Activated naive CD4-positive, alpha-beta T cell treated with anti-CD3 and anti-CD28 coated beads, Interleukin-2, amount 50 U/mL, for 24 hours (primary cell): ENCODE measurements around the gene RPS6KB2.
A peak's percentile ranks its signal among the peaks of the same experiment; 100 is the strongest.
"Not testable (repeated sequence)": the region's sequence is repeated elsewhere in the genome, so short reads cannot be mapped to it uniquely, and the experiment has no call there.

Experiments
- H3K27ac Mint-ChIP-seq: one replicate; pipeline ENCODE4 v1.8.0; 2021; ENCODE audit warnings: mild to moderate bottlenecking, mixed read lengths
- H3K27me3 Mint-ChIP-seq: one replicate; pipeline ENCODE4 v1.8.0; 2021; ENCODE audit warnings: mixed read lengths
- H3K36me3 Mint-ChIP-seq: one replicate; pipeline ENCODE4 v1.8.0; 2021; ENCODE audit warnings: mixed read lengths
- H3K4me1 Mint-ChIP-seq: one replicate; pipeline ENCODE4 v1.8.0; 2021; ENCODE audit warnings: mixed read lengths
- H3K4me3 Mint-ChIP-seq: one replicate; pipeline ENCODE4 v1.8.0; 2021; ENCODE audit warnings: mild to moderate bottlenecking, mixed read lengths
- H3K9me3 Mint-ChIP-seq: one replicate; pipeline ENCODE4 v1.8.0; 2021; ENCODE audit warnings: mixed read lengths

Gene RPS6KB2

GRCh38 chr11:67415501-67416304, 12.6 kb upstream of the RPS6KB2 start, which contains the start of gene CARNS1:
Gene CARNS1, plus strand, starts transcription at chr11:67415678. Its CDS starts 522 bp downstream, at chr11:67416200.
- Mint-ChIP-seq H3K4me3 (peak within 1 kb of the TSS; percentile 85), H3K27ac (peak within 1 kb of the TSS; percentile 85), H3K36me3 (no peaks in the 10 kb centered on the region)

GRCh38 chr11:67416416-67417335, 11.6 kb upstream of the RPS6KB2 start:
- Mint-ChIP-seq H3K4me1 (peaks cover 80% of the 10 kb centered on the region), H3K9me3 (no peaks in the 10 kb centered on the region), H3K27me3 (no peaks in the 10 kb centered on the region), H3K36me3 (no peaks in the 10 kb centered on the region), H3K4me3 (peak overlapping the region; percentile 85), H3K27ac (peak overlapping the region; percentile 85)

More at GRCh38 chr11:67415501-67416304, 12.6 kb upstream of the RPS6KB2 start, which contains the start of gene CARNS1:
- H3K9me3 Mint-ChIP-seq = no peaks in the 10 kb centered on the region
- H3K27me3 Mint-ChIP-seq = no peaks in the 10 kb centered on the region
- H3K4me1 Mint-ChIP-seq = peaks cover 84% of the 10 kb centered on the region

GRCh38 chr11:67417425-67417824, 10.9 kb upstream of the RPS6KB2 start:
- Mint-ChIP-seq H3K4me3 (no peak overlapping the region), H3K4me1 (peaks cover 72% of the 10 kb centered on the region), H3K36me3 (no peaks in the 10 kb centered on the region), H3K9me3 (no peaks in the 10 kb centered on the region), H3K27ac (no peak overlapping the region), H3K27me3 (no peaks in the 10 kb centered on the region)

DNA sequence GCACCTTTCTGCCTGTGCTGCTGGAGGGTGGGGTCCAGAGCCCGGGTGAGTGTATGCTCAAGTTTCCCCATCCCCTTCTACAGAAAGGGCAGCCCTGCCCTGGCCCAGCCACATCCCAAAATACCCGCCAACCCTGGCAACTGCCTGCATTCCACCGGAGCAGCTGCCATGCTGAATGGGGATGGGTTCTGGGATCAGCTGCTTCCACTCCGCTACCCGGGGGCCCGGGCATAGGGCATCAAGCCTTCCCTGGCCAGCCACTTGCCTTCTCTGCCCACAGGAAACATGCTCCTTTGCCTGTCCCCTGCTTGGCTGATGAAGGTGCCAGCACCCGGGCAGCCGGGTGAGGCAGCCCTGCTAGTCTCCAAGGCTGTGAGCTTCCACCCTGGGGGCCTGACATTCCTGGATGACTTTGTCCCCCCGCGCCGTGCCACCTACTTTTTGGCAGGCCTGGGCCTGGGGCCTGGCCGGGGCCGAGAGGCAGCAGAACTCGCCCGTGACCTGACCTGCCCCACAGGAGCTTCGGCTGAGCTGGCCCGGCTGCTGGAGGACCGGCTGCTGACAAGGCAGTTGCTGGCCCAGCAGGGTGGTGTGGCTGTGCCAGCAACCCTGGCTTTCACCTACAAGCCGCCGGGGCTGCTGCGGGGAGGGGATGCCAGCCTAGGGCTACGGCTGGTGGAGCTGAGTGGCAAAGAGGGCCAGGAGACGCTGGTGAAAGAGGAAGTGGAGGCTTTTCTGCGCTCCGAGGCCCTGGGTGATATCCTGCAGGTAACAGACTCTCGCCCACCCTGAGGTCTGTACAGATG, 9.6 kb upstream of the RPS6KB2 start:
- Mint-ChIP-seq H3K4me1 (peaks cover 67% of the 10 kb centered on the region), H3K36me3 (no peaks in the 10 kb centered on the region), H3K27ac (peak overlapping the region; percentile 68), H3K9me3 (no peaks in the 10 kb centered on the region), H3K4me3 (peak overlapping the region; percentile 73), H3K27me3 (no peaks in the 10 kb centered on the region)

- Mint-ChIP-seq H3K36me3 (no peaks in the 10 kb centered on the region), H3K9me3 (no peaks in the 10 kb centered on the region), H3K27ac (no peak overlapping the region), H3K4me1 (peaks cover 60% of the 10 kb centered on the region), H3K4me3 (peak overlapping the region; percentile 84), H3K27me3 (no peaks in the 10 kb centered on the region)
Measured at GRCh38 chr11:67419325-67420049, 8.8 kb upstream of the RPS6KB2 start.

DNA sequence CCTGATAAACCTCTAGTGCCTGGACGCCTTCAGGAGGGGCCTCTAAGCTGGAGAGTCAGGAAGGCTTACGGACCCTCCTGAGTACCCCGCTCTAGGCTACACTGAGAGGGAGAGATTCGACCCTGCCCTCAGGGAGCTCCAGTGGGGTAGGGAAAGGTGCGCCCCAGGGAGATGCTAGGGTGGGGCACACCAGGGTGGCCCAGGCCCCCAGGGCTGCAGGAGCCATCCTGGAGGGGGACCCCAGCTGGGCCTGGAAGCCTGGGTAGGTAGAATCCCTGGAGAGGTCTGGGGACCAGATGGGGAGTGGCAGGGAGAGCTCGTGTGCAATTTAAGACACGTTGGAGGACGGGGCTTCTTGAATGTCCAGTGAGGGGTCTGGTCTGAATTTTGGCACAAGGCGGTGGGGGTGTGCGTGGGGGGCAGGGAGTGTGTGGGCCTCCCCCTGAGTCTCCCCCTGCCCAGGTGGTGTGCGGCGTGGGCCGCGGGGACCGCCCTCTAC, 8.1 kb upstream of the RPS6KB2 start:
- H3K9me3 Mint-ChIP-seq = no peaks in the 10 kb centered on the region
- no peaks in the 10 kb centered on the region for H3K36me3 Mint-ChIP-seq
- H3K27me3 Mint-ChIP-seq = no peaks in the 10 kb centered on the region
- peaks cover 62% of the 10 kb centered on the region for H3K4me1 Mint-ChIP-seq
- H3K27ac Mint-ChIP-seq = peak overlapping the region; percentile 84
- peak overlapping the region; percentile 84 for H3K4me3 Mint-ChIP-seq

GRCh38 chr11:67420646-67421429, 7.5 kb upstream of the RPS6KB2 start:
- H3K27ac Mint-ChIP-seq = peak overlapping the region; percentile 85
- H3K9me3 Mint-ChIP-seq = no peaks in the 10 kb centered on the region
- H3K36me3 Mint-ChIP-seq = no peaks in the 10 kb centered on the region
- peaks cover 61% of the 10 kb centered on the region for H3K4me1 Mint-ChIP-seq
- H3K4me3 Mint-ChIP-seq = peak overlapping the region; percentile 79
- no peaks in the 10 kb centered on the region for H3K27me3 Mint-ChIP-seq

DNA sequence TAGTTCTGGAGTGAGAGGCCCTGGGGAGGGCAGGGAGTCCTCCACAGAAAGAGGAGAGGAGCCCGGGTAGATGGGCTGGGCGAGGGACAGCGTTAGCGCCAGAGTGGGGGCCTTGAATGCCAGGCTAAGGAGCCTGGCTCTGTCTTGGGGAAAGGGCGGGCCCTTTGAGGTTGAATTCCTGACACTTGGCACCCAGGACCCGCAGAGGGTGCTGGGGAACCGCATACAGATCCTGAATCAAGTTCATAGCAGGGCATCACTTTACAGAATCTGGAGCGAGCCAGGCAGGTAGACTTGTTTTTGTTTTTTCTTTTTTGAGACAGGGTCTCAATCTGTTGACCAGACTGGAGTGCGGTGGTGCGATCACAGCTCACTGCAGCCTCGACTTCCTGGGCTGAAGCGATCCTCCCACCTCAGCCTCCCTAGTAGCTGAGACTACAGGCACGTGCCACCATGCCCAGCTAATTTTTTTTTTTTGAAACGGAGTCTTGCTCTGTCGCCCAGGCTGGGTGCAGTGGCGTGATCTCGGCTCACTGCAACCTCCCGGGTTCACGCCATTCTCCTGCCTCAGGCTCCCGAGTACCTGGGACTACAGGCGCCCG, 6.8 kb upstream of the RPS6KB2 start:
- Mint-ChIP-seq H3K9me3 (no peaks in the 10 kb centered on the region), H3K27ac (peak overlapping the region; percentile 85), H3K4me3 (peak overlapping the region; percentile 79), H3K27me3 (no peaks in the 10 kb centered on the region), H3K36me3 (no peaks in the 10 kb centered on the region), H3K4me1 (peaks cover 55% of the 10 kb centered on the region)

GRCh38 chr11:67422891-67423290, 5.4 kb upstream of the RPS6KB2 start:
- H3K27me3 Mint-ChIP-seq = no peaks in the 10 kb centered on the region
- H3K4me3 Mint-ChIP-seq = no peak overlapping the region
- H3K4me1 Mint-ChIP-seq = peaks cover 52% of the 10 kb centered on the region
- no peaks in the 10 kb centered on the region for H3K9me3 Mint-ChIP-seq
- no peaks in the 10 kb centered on the region for H3K36me3 Mint-ChIP-seq
- H3K27ac Mint-ChIP-seq = no peak overlapping the region

DNA sequence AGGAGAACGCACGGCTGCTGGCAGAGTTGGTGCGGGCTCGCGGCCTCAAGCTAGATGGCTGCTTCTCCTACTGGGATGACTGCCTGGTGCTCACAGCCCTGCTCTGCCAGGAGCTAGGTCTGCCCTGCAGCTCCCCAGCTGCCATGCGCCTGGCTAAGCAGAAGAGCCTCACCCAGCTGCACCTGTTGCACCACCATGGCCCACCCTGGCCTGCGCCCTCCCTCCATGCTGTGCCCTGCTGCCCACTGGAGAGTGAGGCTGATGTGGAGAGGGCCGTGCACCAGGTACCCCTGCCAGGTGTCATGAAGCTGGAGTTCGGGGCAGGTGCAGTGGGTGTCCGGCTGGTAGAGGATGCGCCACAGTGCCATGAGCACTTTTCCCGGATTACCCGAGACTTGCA, 4.8 kb upstream of the RPS6KB2 start:
- Mint-ChIP-seq H3K4me1 (peaks cover 50% of the 10 kb centered on the region), H3K27ac (no peak overlapping the region), H3K4me3 (no peak overlapping the region)

GRCh38 chr11:67423891-67424613, 4.2 kb upstream of the RPS6KB2 start:
- no peaks in the 10 kb centered on the region for H3K36me3 Mint-ChIP-seq
- no peaks in the 10 kb centered on the region for H3K9me3 Mint-ChIP-seq
- H3K27me3 Mint-ChIP-seq = no peaks in the 10 kb centered on the region
- no peak overlapping the region for H3K4me3 Mint-ChIP-seq
- H3K4me1 Mint-ChIP-seq = peaks cover 44% of the 10 kb centered on the region
- no peak overlapping the region for H3K27ac Mint-ChIP-seq

More for the DNA sequence above, 4.8 kb upstream of the RPS6KB2 start:
- no peaks in the 10 kb centered on the region for H3K27me3 Mint-ChIP-seq
- no peaks in the 10 kb centered on the region for H3K9me3 Mint-ChIP-seq
- H3K36me3 Mint-ChIP-seq = no peaks in the 10 kb centered on the region

GRCh38 chr11:67427364-67427859, 882 bp upstream of the RPS6KB2 start:
- H3K27me3 Mint-ChIP-seq, H3K36me3 Mint-ChIP-seq, H3K9me3 Mint-ChIP-seq: not testable (repeated sequence)
- Mint-ChIP-seq H3K4me1 (peaks cover 41% of the 10 kb centered on the region), H3K4me3 (peak overlapping the region; percentile 96), H3K27ac (peak overlapping the region; percentile 98)
